AG09319 (cell line): ENCODE results near the gene VAV2.

Experiments used
- DNase-seq: peaks from one replicate; pipeline ENCODE4 v3.0.0-alpha.2; 2010; ENCODE audit warnings: low read depth; ENCODE audit errors: extremely low read depth
- CTCF ChIP-seq: IDR thresholded peaks from 2 replicates; pipeline ENCODE4 v1.5.1; 2011; ENCODE audit warnings: low read depth, mild to moderate bottlenecking, inconsistent platforms, low read length, moderate library complexity

Gene VAV2

GRCh38 chr9:133915534-133916158 lies 76.5 kb downstream of the VAV2 start:
- TF ChIP-seq CTCF = no peak
- no peak for DNase-seq

GRCh38 chr9:133914442-133915342 lies 77.4 kb downstream of the VAV2 start:
- TF ChIP-seq CTCF = no peak
- DNase-seq = no peak

GRCh38 chr9:133913571-133914369 lies 78.4 kb downstream of the VAV2 start:
- no peak for TF ChIP-seq CTCF
- no peak for DNase-seq

- DNase-seq = no peak
- no peak for TF ChIP-seq CTCF
Measured at GRCh38 chr9:133910855-133911514, 81.1 kb downstream of the VAV2 start.

GRCh38 chr9:133906932-133907910 lies 84.9 kb downstream of the VAV2 start:
- no peak for TF ChIP-seq CTCF
- no peak for DNase-seq

GRCh38 chr9:133906218-133906617 lies 85.9 kb downstream of the VAV2 start:
- TF ChIP-seq CTCF = no peak

More at GRCh38 chr9:133906218-133906617, 85.9 kb downstream of the VAV2 start:
- no peak for DNase-seq
